A673 (cell line): ENCODE data around the gene ZNF341. TPM values are rescaled to one million over a fixed set of nuclear protein-coding genes. Genes with fewer than 3 reads are reported as not detected.

Experiments used
- BruUV-seq: library from RNA; stranded (reverse); fragments of 400-500 nt; replicated peaks from 2 replicates; lab custom pipeline; 2021; lab: Mats Ljungman, UMichigan
- CTCF ChIA-PET: fragments of 300-600 bp; sonication (Branson Sonifier 250); formaldehyde crosslinking; loops from one replicate; lab custom pipeline; 2022; ENCODE audit warnings: antibody characterized with exemption; lab: Charles Lee
- POLR2A ChIA-PET: fragments of 300-600 bp; sonication (Branson Sonifier 250); formaldehyde crosslinking; loops from one replicate; lab custom pipeline; 2022; ENCODE audit warnings: antibody characterized with exemption; ENCODE audit not compliant: low non-redundant PET; lab: Charles Lee
- DNase-seq: peaks from one replicate; pipeline ENCODE4 v3.0.0-alpha.2; 2015; ENCODE audit warnings: low spot score
- H3K27ac ChIP-seq: fragments of 200-600 bp; sonication (generic); 2 replicates; pipeline ENCODE4 v1.5.1; 2016; ENCODE audit warnings: mixed run types, low read depth, mild to moderate bottlenecking, mixed read lengths, antibody characterized with exemption, low read length; ENCODE audit not compliant: poor library complexity, severe bottlenecking
- H3K27me3 ChIP-seq: fragments of 200-600 bp; sonication (generic); replicated peaks from 2 replicates; pipeline ENCODE4 v1.6.1; 2017; ENCODE audit warnings: mixed run types, low read depth, mild to moderate bottlenecking, mixed read lengths, antibody characterized with exemption, low read length; ENCODE audit not compliant: insufficient read depth, poor library complexity
- H3K36me3 ChIP-seq: fragments of 200-600 bp; sonication (generic); 2 replicates; pipeline ENCODE4 v1.6.1; 2016; ENCODE audit warnings: mixed run types, mild to moderate bottlenecking, mixed read lengths, antibody characterized with exemption, low read length; ENCODE audit not compliant: insufficient read depth, poor library complexity, severe bottlenecking
- H3K4me1 ChIP-seq: fragments of 200-600 bp; sonication (generic); 2 replicates; pipeline ENCODE4 v1.6.1; 2017; ENCODE audit warnings: mixed run types, mild to moderate bottlenecking, mixed read lengths, antibody characterized with exemption, low read length; ENCODE audit not compliant: insufficient read depth, poor library complexity, severe bottlenecking
- H3K4me3 ChIP-seq: fragments of 200-600 bp; sonication (generic); 2 replicates; pipeline ENCODE4 v1.5.1; 2016; ENCODE audit warnings: low read depth, mixed run types, mild to moderate bottlenecking, mixed read lengths, low read length; ENCODE audit not compliant: poor library complexity, severe bottlenecking
- H3K9me3 ChIP-seq: fragments of 200-600 bp; sonication (generic); 2 replicates; pipeline ENCODE4 v1.6.1; 2016; ENCODE audit warnings: mixed run types, low read depth, mild to moderate bottlenecking, mixed read lengths, antibody characterized with exemption, low read length; ENCODE audit not compliant: poor library complexity, severe bottlenecking
- CTCF ChIP-seq: fragments of 300-800, 200-600 bp; sonication (generic); conservative IDR thresholded peaks from 2 replicates; pipeline ENCODE4 v1.5.1; 2017; ENCODE audit warnings: low read depth, mild to moderate bottlenecking, antibody characterized with exemption, low read length, moderate library complexity, mixed read lengths
- EZH2 ChIP-seq: fragments of 200-600 bp; sonication (generic); IDR thresholded peaks from 2 replicates; pipeline ENCODE4 v1.6.1; 2017; ENCODE audit warnings: borderline replicate concordance, low read depth, mild to moderate bottlenecking, mixed read lengths, antibody characterized with exemption, low read length; ENCODE audit not compliant: poor library complexity, severe bottlenecking
- intact Hi-C: fragments of 100-400 bp; cut with micrococcal nuclease; formaldehyde crosslinking; loops from one replicate; pipeline ENCODE4 v1.10.0; 2022; ENCODE audit not compliant: unreplicated experiment
- total RNA-seq: library from RNA; stranded (reverse); gene quantifications from 2 replicates; pipeline ENCODE4 v1.2.3, GENCODE V29; 2021

ZNF341 gene
- total RNA-seq, 1 experiment from 2014 or later = 5.0 TPM

- H3K9me3 ChIP-seq = no peaks in the 10 kb centered on the region
- POLR2A ChIA-PET = interaction anchor here (0.5 kb wide), 1 partner anchor 194 kb away, joined by 5 read pairs; no protein-coding TSS in a partner anchor
- CTCF ChIA-PET = interaction anchor here (1.8 kb wide), 1 partner anchor 19 kb away, joined by 8 read pairs; no protein-coding TSS in a partner anchor
- intact Hi-C loops = no loop called here
- peak within 1 kb of the TSS; percentile 89 for H3K27ac ChIP-seq
- DNase-seq = peak; percentile 99
- H3K36me3 ChIP-seq = no peaks in the 10 kb centered on the region
- BruUV-seq = no TSS peak
- H3K27me3 ChIP-seq = no peaks in the 10 kb centered on the region
- H3K4me3 ChIP-seq = peak within 1 kb of the TSS; percentile 91
- TF ChIP-seq CTCF (no peak), EZH2 (no peak)
- H3K4me1 ChIP-seq = peaks cover 8% of the 10 kb centered on the region
Measured at GRCh38 chr20:33810885-33811775, 79.3 kb downstream of the ZNF341 start, which contains the start of gene CHMP4B. CHMP4B (plus strand) TSS chr20:33811348; CDS start chr20:33811469, 121 bp downstream.

GRCh38 chr20:33811776-33812151, 80.0 kb downstream of the ZNF341 start:
- no peaks in the 10 kb centered on the region for H3K27me3 ChIP-seq
- ChIA-PET POLR2A (no interaction called here), CTCF (interaction anchor here (1.8 kb wide), 1 partner anchor 20 kb away, joined by 8 read pairs; no protein-coding TSS in a partner anchor)
- no peaks in the 10 kb centered on the region for H3K36me3 ChIP-seq
- peak overlapping the region; percentile 91 for H3K4me3 ChIP-seq
- no TSS peak for BruUV-seq
- H3K4me1 ChIP-seq = peaks cover 8% of the 10 kb centered on the region
- DNase-seq = no peak
- H3K9me3 ChIP-seq = no peaks in the 10 kb centered on the region
- intact Hi-C loops = no loop called here
- TF ChIP-seq EZH2 (no peak), CTCF (no peak)
- peak overlapping the region; percentile 89 for H3K27ac ChIP-seq

GRCh38 chr20:33812152-33812849, 80.5 kb downstream of the ZNF341 start:
- peak overlapping the region; percentile 91 for H3K4me3 ChIP-seq
- TF ChIP-seq CTCF (no peak), EZH2 (no peak)
- H3K27me3 ChIP-seq = no peaks in the 10 kb centered on the region
- peak overlapping the region; percentile 89 for H3K27ac ChIP-seq
- ChIA-PET CTCF (interaction anchor here (0.6 to 1.8 kb wide), 3 partner anchors 20 to 304 kb away, joined by 3 to 8 read pairs (median 7); no protein-coding TSS in a partner anchor), POLR2A (interaction anchor here (0.5 to 1.0 kb wide), 3 partner anchors 33 to 300 kb away, joined by 4 to 6 read pairs (median 5); partner anchors contain the start of gene EIF2S2)
- peaks cover 8% of the 10 kb centered on the region for H3K4me1 ChIP-seq
- peak; percentile 22 for DNase-seq
- H3K9me3 ChIP-seq = no peaks in the 10 kb centered on the region
- intact Hi-C loops = no loop called here
- H3K36me3 ChIP-seq = no peaks in the 10 kb centered on the region
- BruUV-seq = TSS peak; percentile 53
